ENCODE data around the gene PLAGL2. TPM values are rescaled to one million over a fixed set of nuclear protein-coding genes. Genes with fewer than 3 reads are reported as not detected.
A peak's percentile ranks its signal among the peaks of the same experiment; 100 is the strongest.

PLAGL2 gene
- total RNA-seq, 1 donor from 2014 or later, result 11.9 TPM

- DNase-seq (ENCODE audit: low spot score), result peak; percentile 21
These were observed 55.0 kb downstream of the PLAGL2 start for GRCh38 chr20:32152421-32153155.

GRCh38 chr20:32150291-32150848 is 57.2 kb downstream of the PLAGL2 start:
- DNase-seq (ENCODE audit: low spot score), result no peak

GRCh38 chr20:32149566-32150170 is 57.9 kb downstream of the PLAGL2 start:
- DNase-seq (ENCODE audit: low spot score), result no peak

GRCh38 chr20:32144898-32145662 is 62.5 kb downstream of the PLAGL2 start:
- no peak for DNase-seq (ENCODE audit: low spot score)

- no peak for DNase-seq (ENCODE audit: low spot score)
These were observed 64.6 kb downstream of the PLAGL2 start for GRCh38 chr20:32142991-32143390.

Other genes starting within 250 kb of the PLAGL2 start
- gene XKR7, start 239.6 kb downstream of the PLAGL2 start, total RNA-seq, result not detected
- 5.6 TPM for gene CCM2L, start 197.3 kb downstream of the PLAGL2 start, total RNA-seq
- 11.7 TPM for gene HCK, start 155.5 kb downstream of the PLAGL2 start, total RNA-seq
- gene TM9SF4, start 98.0 kb downstream of the PLAGL2 start, total RNA-seq, result 60.7 TPM
- 35.4 TPM for gene POFUT1, start 137 bp upstream of the PLAGL2 start, total RNA-seq
- 59.6 TPM for gene KIF3B, start 69.9 kb upstream of the PLAGL2 start, total RNA-seq
- 48.0 TPM for gene ASXL1, start 150.6 kb upstream of the PLAGL2 start, total RNA-seq